H1 (cell line): Measurements from ENCODE around the gene SPEF1. TPM values are rescaled to one million over a fixed set of nuclear protein-coding genes. Genes with fewer than 3 reads are reported as not detected.

ENCODE experiments used
- ATF2 ChIP-seq: IDR thresholded peaks from 2 replicates; pipeline ENCODE4 v1.6.1; 2012; ENCODE audit warnings: low read length, inconsistent platforms
- BACH1 ChIP-seq: IDR thresholded peaks from 2 replicates; pipeline ENCODE4 v1.6.1; 2012; ENCODE audit warnings: low read length, improper control_type of control experiment
- CHD7 ChIP-seq: fragments of 300-600 bp; sonication (generic); IDR thresholded peaks from 2 replicates; pipeline ENCODE4 v1.7.1; 2012; ENCODE audit warnings: low read length, moderate library complexity, mild to moderate bottlenecking, inconsistent platforms; ENCODE audit not compliant: insufficient replicate concordance
- KDM1A ChIP-seq: fragments of 200-600, 300-600 bp; sonication (generic); IDR thresholded peaks from 2 replicates; pipeline ENCODE4 v1.7.1; 2016; ENCODE audit warnings: mild to moderate bottlenecking, low read length, borderline replicate concordance
- NRF1 ChIP-seq: IDR thresholded peaks from 2 replicates; pipeline ENCODE4 v1.6.1; 2011; ENCODE audit warnings: mild to moderate bottlenecking, low read depth, low read length, improper control_type of control experiment
- SP1 ChIP-seq: IDR thresholded peaks from 2 replicates; pipeline ENCODE4 v1.6.1; 2011; ENCODE audit warnings: low read depth, low read length
- TBP ChIP-seq: IDR thresholded peaks from 2 replicates; pipeline ENCODE4 v1.6.1; 2011; ENCODE audit warnings: low read depth, low read length, improper control_type of control experiment
- YY1 ChIP-seq: IDR thresholded peaks from 2 replicates; pipeline ENCODE4 v1.6.1; 2011; ENCODE audit warnings: low read depth, mild to moderate bottlenecking, low read length
- polyA plus RNA-seq, 7 experiments: library from polyadenylated mRNA; depleted of rRNA in 3 of 7; stranded (reverse) in 5 of 7; unstranded in 2 of 7; fragments of >200 nt in 5 of 7; fragments of 200-250 nt in 2 of 7; gene quantifications; 1 replicate in 5 of 7; 2 replicates in 1 of 7; 4 replicates in 1 of 7; pipeline versions ENCODE4 v1.2.1 to v1.2.3, GENCODE V29; 2011 to 2013; ENCODE audit warnings: missing spikeins in 2 of 7, mixed read lengths in 2 of 7
- total RNA-seq: library from RNA; stranded (reverse); fragmentation: NEBNext Ultra II Directional; extraction: Animal tissue kit (Norgen Biotek cat#: 25700); gene quantifications from 2 replicates; pipeline ENCODE4 v1.2.1, GENCODE V29; 2021
- TF ChIP-seq, protein P1 (sequence below): IDR thresholded peaks from 2 replicates; pipeline ENCODE4 v1.6.1; 2012; ENCODE audit warnings: inconsistent platforms

Gene SPEF1
- total and polyA plus RNA-seq, 2 of the 8 experiments (the other 6 are each of a cell fraction or from before 2014, with no cell fraction given): 0.51 to 0.71 TPM

GRCh38 chr20:3729378-3729777 lies 51.9 kb downstream of the SPEF1 start (continued):
- TF ChIP-seq CHD7 (no peak), TBP (no peak), YY1 (no peak), ATF2 (no peak), SP1 (no peak), BACH1 (no peak), NRF1 (no peak), KDM1A (no peak)
- TF ChIP-seq, protein P1, sequence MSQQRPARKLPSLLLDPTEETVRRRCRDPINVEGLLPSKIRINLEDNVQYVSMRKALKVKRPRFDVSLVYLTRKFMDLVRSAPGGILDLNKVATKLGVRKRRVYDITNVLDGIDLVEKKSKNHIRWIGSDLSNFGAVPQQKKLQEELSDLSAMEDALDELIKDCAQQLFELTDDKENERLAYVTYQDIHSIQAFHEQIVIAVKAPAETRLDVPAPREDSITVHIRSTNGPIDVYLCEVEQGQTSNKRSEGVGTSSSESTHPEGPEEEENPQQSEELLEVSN: no peak
- TF ChIP-seq, all 59 proteins: peak for 0
